GM23248 (cell line): ENCODE data around the gene FABP6.

Source experiments
- EZH2 ChIP-seq: fragments of 200-600 bp; sonication (generic); IDR thresholded peaks from 2 replicates; pipeline ENCODE4 v1.6.1; 2018; ENCODE audit warnings: antibody characterized with exemption, mild to moderate bottlenecking; ENCODE audit not compliant: insufficient read depth, poor library complexity, severe bottlenecking
- EZH2phosphoT487 ChIP-seq: fragments of 200-600 bp; sonication (generic); IDR thresholded peaks from 2 replicates; pipeline ENCODE4 v1.6.1; 2018; ENCODE audit warnings: antibody characterized with exemption, moderate library complexity, mild to moderate bottlenecking, low read depth; ENCODE audit not compliant: insufficient read depth

- no peak for TF ChIP-seq EZH2phosphoT487
- no peak for TF ChIP-seq EZH2
These were observed 38.8 kb downstream of the FABP6 start for GRCh38 chr5:160268121-160268520.
